Fibroblast of the aortic adventitia (primary cell): ENCODE measurements around the gene SHC4. TPM values are rescaled to one million over a fixed set of nuclear protein-coding genes. Genes with fewer than 3 reads are reported as not detected.

Experiments
- DNase-seq: peaks from one replicate; pipeline ENCODE4 v3.0.0-alpha.2; 2010; ENCODE audit warnings: low read depth
- H3K4me3 ChIP-seq: 2 replicates; pipeline ENCODE4 v1.5.1; 2011; ENCODE audit warnings: low read depth, mild to moderate bottlenecking, control low read depth, low read length, moderate library complexity
- CTCF ChIP-seq: IDR thresholded peaks from 2 replicates; pipeline ENCODE4 v1.5.1; 2011; ENCODE audit warnings: mild to moderate bottlenecking, low read length, control low read depth, inconsistent platforms; ENCODE audit not compliant: insufficient read depth
- total RNA-seq: library from RNA; depleted of rRNA; stranded (reverse); fragments of >200 nt; gene quantifications from 2 replicates; pipeline ENCODE4 v1.2.3, GENCODE V29; 2012; ENCODE audit warnings: low replicate concordance

SHC4 gene
- total RNA-seq, 1 donor: 2.2 TPM

- no peak for TF ChIP-seq CTCF
- no peak overlapping the region for H3K4me3 ChIP-seq
- DNase-seq: no peak
Observed at GRCh38 chr15:48898446-48898845, 65.3 kb downstream of the SHC4 start.

GRCh38 chr15:48898032-48898431, 65.7 kb downstream of the SHC4 start:
- DNase-seq: no peak
- no peak overlapping the region for H3K4me3 ChIP-seq
- no peak for TF ChIP-seq CTCF

- no peak for TF ChIP-seq CTCF
- H3K4me3 ChIP-seq: peak overlapping the region; percentile 39
- peak; percentile 84 for DNase-seq
Observed at GRCh38 chr15:48896869-48897814, 66.6 kb downstream of the SHC4 start.

- no peak overlapping the region for H3K4me3 ChIP-seq
- no peak for TF ChIP-seq CTCF
- DNase-seq: no peak
Observed at GRCh38 chr15:48893311-48893710, 70.4 kb downstream of the SHC4 start.

GRCh38 chr15:48891232-48891765, 72.4 kb downstream of the SHC4 start:
- H3K4me3 ChIP-seq: no peak overlapping the region
- no peak for TF ChIP-seq CTCF
- DNase-seq: no peak

GRCh38 chr15:48890375-48890972, 73.2 kb downstream of the SHC4 start:
- no peak for DNase-seq
- no peak overlapping the region for H3K4me3 ChIP-seq
- TF ChIP-seq CTCF: no peak
